GM18873 (cell line): ENCODE data around the gene PANK3.

Experiments
- ATAC-seq: cut with Tn5 transposase; IDR thresholded peaks from one replicate; pipeline ENCODE4 v1.9.1; 2021; ENCODE audit warnings: mild to moderate bottlenecking, moderate library complexity, moderate number of reproducible peaks; ENCODE audit not compliant: unreplicated experiment, low FRiP score

Gene PANK3

GRCh38 chr5:168578538-168579487, at the start of gene PANK3:
Gene PANK3, minus strand, starts transcription at chr5:168579368. Its CDS starts 85 bp downstream, at chr5:168579283.
- peak; percentile 38 for ATAC-seq

DNA sequence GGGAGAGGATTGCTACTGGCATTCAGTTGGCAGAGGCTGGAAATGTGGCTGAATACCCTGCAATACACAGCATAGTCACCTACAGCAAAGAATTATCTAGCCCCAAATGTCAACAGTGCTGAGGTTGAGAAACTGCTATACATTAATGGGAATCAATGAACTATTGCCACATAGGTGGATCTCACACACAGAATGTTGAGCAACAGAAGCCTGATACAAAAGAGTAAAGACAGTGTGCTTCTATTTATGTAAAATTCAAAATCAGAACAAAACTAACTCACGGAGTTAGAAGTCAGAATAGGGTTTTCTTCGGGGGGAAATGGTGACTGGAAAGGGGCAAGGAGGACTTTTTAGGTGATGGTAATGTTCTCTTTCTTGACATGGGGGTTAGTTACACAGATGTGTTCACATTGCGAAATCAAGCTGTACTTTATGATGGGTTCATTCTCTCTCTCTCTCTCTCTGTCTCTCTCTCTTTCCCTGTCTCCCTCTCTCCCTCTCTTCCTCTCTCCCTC, 45.7 kb upstream of the PANK3 start:
- no peak for ATAC-seq

DNA sequence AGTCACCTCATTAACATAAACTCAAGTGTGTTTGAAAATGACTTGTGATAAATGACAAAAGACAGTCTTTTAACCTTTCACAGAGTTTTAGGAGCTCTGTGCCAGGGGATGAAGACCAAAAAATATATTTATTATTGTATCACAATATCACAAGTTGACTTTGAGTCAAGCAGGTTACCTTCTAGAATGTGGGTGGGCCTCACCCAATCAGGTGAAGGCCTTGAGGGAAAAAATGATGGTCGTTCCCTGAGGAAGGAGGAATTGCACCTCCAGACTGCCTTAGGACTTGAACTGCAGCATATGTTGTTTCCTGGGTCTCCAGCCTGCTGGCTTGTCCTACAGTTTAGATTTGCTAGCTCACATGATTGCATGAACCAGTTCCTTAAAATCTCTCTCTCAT, 41.6 kb upstream of the PANK3 start:
- ATAC-seq = no peak

GRCh38 chr5:168614661-168615060, 35.5 kb upstream of the PANK3 start:
- ATAC-seq = no peak

DNA sequence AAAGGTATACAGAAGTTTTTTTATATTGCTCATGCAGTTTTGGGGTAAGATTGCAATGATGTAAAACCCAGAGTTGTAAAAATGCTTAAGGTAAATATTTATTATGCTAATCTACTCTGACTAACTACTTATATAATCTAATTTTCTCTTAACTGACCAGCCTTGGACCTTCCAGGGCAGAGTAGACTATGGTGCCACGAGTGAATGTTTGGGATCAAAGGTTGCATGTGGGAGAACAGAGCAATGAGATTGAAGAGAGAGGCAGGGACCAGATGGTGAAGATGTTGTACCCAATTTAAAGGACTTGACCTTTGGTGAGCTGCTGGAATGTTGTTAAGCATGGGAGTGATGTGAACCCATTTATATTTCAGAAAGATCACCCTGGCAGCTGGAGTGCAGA, 34.8 kb upstream of the PANK3 start:
- no peak for ATAC-seq

DNA sequence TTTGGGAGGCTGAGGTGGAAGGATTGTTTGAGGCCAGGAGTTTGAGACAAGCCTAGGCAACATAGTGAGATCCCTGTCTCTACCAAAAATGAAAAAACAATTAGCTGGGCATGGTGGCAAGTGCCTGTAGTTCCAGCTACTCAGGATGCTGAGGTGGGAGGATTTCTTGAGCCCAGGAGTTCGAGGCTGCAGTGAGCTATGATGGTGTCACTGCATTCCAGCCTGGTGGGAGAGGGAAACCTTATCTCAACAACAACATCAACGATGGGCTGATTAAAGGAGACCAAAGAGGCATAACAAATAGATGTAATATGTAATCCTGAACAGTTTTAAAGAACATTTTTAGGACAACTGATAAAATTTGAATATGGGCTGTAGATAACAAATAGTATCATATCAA, 34.2 kb upstream of the PANK3 start:
- no peak for ATAC-seq

DNA sequence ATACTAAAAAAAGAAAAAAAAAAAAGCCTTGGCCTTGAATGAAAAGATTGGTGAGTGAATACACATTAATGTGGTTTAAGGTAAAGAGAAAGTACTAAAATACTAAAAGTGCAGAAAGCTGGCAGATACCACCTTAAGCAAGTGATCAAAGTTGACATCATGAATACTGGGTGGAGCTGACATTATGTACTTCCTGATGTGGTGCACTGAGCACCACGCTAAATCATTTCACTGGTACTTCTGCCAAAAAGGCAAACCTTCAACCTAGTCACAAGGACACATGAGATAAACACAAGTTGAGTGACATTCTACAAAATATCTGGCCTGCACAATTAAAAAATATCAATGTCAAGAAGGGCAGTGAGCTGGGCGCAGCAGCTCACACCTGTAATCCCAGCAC, 33.8 kb upstream of the PANK3 start:
- no peak for ATAC-seq

DNA sequence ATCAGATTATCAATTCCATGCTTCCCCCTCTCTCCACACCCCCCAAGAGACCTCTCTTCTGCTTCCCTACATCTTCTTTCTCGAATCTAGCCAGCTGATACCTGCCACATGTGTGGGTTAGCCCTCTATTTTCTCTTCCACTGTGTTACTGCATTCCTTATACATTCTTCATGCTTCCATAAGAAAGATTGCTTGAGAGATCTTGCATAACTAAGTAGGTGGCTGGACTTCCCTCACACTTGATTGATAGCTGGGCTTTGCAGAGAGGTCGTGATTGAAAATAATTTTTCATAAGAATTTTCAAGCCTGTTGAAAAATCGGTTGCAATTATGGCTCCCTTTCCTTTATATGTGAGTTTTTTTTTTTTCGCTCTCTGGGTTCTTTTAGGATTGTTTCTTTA, 33.0 kb upstream of the PANK3 start:
- no peak for ATAC-seq

DNA sequence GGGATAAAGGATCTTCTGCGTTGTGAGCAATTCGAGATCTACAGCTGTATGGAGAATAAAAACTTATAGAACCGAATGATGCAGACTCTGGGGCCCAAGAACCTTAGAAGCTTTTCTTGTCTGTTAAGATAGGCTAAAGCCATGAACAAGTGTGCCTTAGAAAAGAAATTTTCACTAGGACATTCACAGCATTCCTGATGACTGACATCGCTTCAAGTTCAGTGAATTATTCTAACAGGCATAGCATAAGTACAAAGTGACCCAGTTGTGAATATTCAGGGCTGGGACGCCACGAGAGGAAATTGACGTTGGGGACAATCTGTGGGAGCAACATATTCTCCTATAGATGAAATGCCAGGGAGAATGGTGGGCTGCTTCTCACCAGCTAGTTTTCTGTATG, 32.0 kb upstream of the PANK3 start:
- ATAC-seq = no peak

DNA sequence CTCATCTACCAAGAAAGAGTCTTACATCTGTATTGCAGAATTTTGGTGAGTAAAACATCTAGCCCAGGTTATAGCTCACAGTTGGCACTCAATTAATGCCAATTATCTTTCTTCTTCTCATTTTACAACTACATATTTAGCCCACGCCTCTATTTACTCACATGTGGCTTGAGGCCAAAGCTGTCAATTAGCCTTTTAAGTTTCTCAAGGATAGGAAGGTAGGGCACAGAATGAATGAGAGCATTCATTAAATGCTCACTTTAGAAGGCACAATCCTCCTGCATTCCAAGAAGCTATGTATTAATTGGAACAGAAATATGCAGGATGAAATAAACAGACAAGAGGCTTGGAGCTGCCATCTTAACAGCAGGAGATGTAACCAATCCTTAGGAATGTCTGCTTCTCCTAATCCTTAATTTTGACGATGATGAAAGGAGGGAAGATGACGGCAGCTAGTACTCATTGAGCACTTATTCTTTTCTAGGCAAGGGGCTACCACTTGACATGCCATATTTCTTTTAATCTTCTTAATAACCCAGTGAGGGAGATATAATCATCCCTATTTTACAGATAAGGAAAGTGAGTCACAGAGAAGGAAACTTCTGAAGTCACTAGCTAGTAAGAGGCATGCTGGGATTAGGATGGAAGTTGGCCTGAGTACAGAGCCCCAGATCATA, 30.8 kb upstream of the PANK3 start:
- no peak for ATAC-seq

GRCh38 chr5:168608821-168609220, 29.7 kb upstream of the PANK3 start:
- ATAC-seq = no peak

DNA sequence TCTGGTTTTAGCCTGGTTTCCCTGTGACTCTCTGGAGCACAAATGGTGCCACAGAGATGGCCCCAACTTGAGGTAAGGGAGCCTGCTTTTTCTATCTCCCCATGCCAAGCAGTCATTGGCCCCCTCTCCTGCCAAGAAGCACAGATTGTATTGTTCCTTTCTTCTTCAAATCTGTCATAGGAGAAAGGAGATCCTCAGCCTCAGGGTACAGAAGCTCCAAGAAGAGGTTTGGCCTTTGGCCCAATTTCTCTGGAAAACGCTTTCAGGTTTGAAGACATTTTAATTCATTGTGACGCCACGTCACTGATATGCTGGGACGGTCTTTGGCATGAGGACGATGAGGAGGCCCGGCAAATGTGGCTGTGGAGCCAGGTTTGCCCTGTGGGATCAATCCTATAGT, 29.2 kb upstream of the PANK3 start:
- ATAC-seq = no peak

- ATAC-seq = peak; percentile 82
Measured at GRCh38 chr5:168607946-168608345, 28.8 kb upstream of the PANK3 start.

DNA sequence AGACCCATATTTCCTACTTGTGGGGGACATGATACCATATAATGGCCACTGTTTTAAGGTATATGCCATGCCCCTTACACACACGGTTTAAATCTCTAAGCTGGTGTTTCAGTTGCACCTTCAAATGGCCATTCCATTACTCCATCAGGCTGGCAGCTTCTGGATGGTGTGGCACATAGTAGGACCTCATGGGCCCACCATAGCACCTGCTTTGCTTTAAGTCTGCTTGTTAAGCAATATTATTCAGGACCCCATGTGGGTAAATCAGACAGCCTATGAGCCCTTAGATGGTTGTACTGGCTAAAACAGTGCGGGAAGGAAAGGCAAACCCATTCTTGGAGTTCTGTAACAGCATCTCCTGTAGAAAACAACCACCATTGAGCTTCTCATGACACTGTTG, 27.4 kb upstream of the PANK3 start:
- no peak for ATAC-seq

GRCh38 chr5:168604436-168604835, 25.3 kb upstream of the PANK3 start:
- no peak for ATAC-seq

GRCh38 chr5:168603746-168604145, 24.6 kb upstream of the PANK3 start:
- no peak for ATAC-seq

DNA sequence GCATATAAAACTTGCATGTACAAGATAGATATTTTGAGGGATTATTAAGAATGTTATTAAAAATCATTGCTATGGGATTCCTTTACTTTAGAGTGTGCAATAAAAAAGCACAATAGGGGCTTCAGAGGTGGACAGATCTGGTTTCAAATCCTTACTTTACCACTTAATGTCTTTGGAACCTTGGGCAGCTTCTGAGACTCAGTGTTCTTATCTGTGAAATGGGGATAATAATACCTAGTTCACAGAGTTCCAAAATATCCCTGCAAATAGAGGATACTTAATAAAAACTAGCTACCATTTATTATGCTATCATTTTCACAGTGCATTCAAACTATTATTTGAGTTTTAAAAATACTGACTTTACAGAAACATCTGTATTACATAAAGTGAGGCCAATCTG, 23.3 kb upstream of the PANK3 start:
- ATAC-seq = no peak

- ATAC-seq = no peak
Measured at GRCh38 chr5:168601972-168602371, 22.8 kb upstream of the PANK3 start.

DNA sequence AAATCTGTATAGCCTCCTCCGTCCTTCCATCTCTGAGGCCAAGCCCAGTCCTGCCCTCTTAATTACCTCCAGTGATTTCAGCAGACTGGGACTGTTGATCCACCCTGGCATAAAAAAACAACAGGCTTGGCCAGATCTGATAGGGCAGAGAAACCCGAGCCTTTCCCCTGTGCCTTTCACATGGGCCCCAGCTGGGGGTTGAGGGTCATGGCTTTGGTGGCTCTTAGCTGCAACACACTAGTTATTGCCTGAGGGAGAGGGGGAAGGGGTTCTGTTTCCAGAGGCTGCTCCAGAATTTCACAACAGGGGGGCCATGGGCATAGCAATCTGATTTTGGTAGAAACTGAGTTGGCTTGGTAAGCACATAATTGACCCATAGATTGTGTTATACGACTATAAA, 21.2 kb upstream of the PANK3 start:
- ATAC-seq = no peak

- no peak for ATAC-seq
Measured at GRCh38 chr5:168599826-168600225, 20.7 kb upstream of the PANK3 start.

- ATAC-seq = no peak
Measured at GRCh38 chr5:168598639-168599038, 19.5 kb upstream of the PANK3 start.

DNA sequence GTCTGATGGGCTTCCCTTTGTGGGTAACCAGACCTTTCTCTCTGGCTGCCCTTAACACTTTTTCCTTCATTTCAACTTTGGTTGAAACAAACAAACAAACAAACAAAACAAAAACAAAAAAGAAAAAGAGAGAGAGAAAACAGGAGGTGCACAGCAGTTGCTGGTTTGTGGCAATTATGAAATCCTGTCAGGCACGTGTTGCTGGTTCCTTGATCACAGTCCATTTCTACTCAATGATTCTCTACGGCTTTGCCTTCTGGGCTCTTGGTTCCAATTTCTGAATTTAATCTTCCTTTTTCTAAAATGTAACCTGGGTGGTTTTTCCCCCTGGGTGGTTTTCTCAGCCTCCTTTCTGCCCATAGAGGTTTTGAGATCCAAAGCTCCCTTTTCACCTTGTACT, 17.8 kb upstream of the PANK3 start:
- ATAC-seq = no peak
